NCI-H2196 (cell line): ENCODE measurements around the gene PARD3.
"Not testable (repeated sequence)": the region's sequence is repeated elsewhere in the genome, so short reads cannot be mapped to it uniquely, and the experiment has no call there.

Experiments used
- DNase-seq: peaks from one replicate; lab custom pipeline; 2025; ENCODE audit not compliant: unreplicated experiment; lab: John Stamatoyannopoulos, UW

Gene PARD3

DNA sequence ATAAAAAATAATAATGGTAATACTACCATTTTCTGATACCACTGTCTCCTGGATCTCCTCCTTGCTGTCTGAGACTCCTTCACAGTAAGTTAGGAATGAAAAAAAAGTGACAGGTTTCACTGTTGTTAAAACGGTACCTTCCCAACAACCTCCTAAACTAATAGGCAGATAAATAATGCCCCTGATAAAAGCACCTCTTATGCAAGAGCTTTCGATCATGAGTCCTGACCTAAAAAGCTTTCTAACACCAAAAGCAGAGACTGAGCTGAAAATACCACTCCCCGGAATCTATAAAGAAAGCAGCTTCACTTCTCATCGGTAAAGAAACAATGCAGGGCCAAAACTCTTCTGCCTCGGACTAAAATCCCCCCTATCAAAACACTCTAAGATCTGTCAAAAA is 14.5 kb downstream of the PARD3 start:
- DNase-seq: no peak

DNA sequence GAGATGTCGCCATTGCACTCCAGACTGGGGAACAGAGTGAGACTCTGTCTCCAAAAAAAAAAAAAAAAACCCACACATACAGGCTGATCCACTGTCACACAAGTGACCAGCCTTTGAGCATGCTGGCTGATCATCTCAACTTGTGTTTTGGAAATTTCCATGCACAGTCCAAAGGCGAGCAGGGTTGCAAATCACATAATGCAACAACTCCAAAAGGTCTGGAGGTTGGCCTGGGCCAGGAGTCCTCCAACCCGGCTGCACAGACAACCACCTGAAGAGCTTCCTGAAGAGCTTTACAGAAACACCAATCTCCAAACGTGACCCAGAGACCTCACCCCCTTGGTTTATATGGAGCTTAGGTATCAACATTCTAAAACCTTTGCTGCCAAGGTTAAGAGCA is 16.4 kb downstream of the PARD3 start:
- DNase-seq: no peak

- DNase-seq: no peak
Observed at GRCh38 chr10:34797155-34797554, 17.9 kb downstream of the PARD3 start.

DNA sequence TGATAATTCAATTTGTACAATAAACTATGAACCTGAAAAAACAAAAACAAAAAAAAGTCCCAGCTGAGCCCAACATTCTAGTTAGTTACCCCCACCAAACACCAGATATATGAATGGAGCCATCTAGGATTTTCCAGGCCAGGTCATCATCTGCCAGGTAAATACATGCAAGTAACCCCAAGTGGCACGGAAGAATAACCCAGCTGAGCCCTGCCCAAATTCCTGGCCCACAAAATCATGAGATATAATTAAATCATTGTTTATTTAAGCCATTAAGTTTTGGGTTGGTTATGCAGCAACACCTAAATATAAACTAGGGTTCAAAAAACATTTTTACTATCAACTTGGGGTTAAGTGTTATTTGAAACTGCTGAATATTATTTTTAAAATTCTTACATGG is 19.0 kb downstream of the PARD3 start:
- no peak for DNase-seq

- no peak for DNase-seq
Observed at GRCh38 chr10:34795334-34795733, 19.8 kb downstream of the PARD3 start.

DNA sequence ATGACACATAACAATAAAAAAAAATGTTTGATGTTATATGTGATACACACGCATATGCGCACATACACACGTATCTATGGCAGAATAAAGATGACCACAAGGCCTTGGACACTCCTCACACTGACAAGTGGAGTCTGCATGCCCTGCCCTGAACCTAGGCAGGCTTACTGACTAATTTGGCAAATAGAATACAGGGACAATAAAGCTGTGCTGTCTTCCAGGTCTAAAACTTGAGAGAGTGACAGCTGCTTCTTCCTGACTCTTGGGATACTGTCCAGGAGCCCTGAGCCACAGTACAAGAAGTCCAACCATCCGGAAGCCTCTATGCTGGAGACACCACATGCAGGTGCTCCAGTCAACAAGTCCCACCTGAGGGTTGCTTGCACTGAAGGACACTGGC is 20.3 kb downstream of the PARD3 start:
- no peak for DNase-seq

DNA sequence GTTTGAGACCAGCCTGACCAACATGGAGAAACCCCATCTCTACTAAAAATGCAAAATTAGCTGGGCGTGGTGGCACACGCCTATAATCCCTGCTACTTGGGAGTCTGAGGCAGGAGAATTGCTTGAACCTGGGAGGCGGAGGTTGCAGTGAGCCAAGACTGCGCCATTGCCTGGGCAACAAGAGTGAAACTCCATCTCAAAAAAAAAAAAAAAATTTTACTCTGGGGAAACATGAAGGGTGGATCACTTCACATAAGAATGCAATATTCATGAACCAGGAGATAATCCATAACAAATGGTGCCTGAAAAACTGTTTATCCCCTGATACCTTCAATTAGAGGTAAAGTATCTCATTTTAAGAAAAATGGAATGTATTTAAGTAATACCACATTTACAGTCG is 21.5 kb downstream of the PARD3 start:
- not testable (repeated sequence) for DNase-seq

GRCh38 chr10:34792881-34793280 is 22.2 kb downstream of the PARD3 start:
- DNase-seq: no peak

GRCh38 chr10:34791947-34792346 is 23.1 kb downstream of the PARD3 start:
- no peak for DNase-seq

DNA sequence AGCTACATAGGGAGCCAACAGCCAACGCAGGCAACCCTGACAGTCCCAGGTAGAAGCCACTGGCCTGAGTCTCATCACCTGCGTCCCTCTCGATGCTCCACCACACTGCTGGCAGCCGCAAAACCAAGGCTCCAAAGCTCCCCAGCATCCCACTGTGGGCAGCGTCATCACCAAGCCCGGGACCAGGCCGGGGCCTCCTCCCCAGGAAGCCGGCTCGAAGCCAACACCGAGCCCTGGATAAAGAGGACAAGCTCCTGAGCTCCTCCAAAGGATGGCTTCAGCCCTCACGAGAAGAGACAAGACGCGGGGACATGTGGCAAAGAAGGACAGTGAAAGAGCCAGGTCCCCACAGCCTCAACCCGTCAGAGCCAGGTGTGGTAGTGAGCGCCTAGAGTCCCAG is 23.9 kb downstream of the PARD3 start:
- no peak for DNase-seq

GRCh38 chr10:34789966-34790506 is 25.1 kb downstream of the PARD3 start:
- DNase-seq: no peak

- no peak for DNase-seq
Observed at GRCh38 chr10:34786464-34786863, 28.6 kb downstream of the PARD3 start.

- no peak for DNase-seq
Observed at GRCh38 chr10:34781711-34782110, 33.4 kb downstream of the PARD3 start.

GRCh38 chr10:34780818-34781380 is 34.2 kb downstream of the PARD3 start:
- DNase-seq: no peak

GRCh38 chr10:34778237-34778636 is 36.9 kb downstream of the PARD3 start:
- DNase-seq: no peak

- no peak for DNase-seq
Observed at GRCh38 chr10:34776090-34776690, 38.9 kb downstream of the PARD3 start.

DNA sequence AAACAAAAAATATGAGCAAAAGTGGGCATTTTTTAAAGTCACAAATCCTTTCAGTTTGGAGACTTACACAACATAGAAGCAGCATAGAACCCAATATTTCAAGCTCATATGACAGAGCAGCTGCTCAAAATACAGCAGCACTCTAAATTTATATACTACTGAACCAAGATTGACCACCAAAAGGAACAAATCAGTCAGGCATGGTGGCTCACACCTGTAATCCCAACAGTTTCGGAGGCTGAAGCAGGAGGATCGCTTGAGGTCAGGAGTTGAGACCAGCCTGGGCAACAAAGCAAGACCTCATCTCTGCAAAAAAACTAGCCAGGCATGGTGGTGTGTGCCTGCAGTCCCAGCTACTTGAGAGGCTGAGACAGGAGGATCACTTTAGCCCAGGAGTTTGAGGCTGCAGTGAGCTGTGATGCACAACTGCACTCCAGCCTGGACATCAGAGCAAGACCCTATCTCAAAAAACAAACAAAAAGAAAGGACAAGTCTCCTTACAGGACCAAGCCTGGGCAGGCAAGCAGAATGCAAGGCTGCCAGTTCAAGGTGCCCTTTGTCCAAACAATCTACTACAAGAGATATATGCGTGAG is 40.0 kb downstream of the PARD3 start:
- DNase-seq: no peak

GRCh38 chr10:34773636-34774630 is 41.2 kb downstream of the PARD3 start:
- DNase-seq: no peak

DNA sequence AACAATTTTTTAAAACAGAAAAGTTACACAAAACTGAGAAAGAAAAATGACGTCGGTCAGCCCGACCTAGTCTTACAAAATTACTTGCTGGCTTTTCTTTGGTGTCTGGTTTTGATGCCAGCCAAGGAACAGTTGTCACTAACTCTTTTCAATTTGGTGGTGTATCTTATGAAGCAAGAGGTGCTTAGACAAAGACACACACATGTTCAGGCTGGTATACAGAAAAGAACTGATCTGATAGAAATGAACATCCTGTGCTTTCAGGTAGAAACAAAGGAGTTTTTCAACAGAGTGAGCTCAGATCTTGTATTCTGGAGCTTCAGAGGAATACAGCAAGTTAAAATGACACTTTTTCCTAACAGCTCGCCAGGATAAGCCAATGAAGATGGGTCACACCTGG is 43.6 kb downstream of the PARD3 start:
- no peak for DNase-seq

- no peak for DNase-seq
Observed at GRCh38 chr10:34771106-34771505, 44.0 kb downstream of the PARD3 start.

GRCh38 chr10:34769899-34770298 is 45.2 kb downstream of the PARD3 start:
- DNase-seq: no peak

- DNase-seq: no peak
Observed at GRCh38 chr10:34768972-34769330, 46.1 kb downstream of the PARD3 start.
